SK-N-SH (cell line): ENCODE data around the gene CRCP. TPM values are rescaled to one million over a fixed set of nuclear protein-coding genes. Genes with fewer than 3 reads are reported as not detected.

Source experiments
- CTCF ChIA-PET: fragments of 300-600, 350-600 bp; formaldehyde crosslinking; extraction: SDS; loops from one replicate; lab custom pipeline; 2021; lab: Yijun Ruan, JAX
- POLR2A ChIA-PET: fragments of 350-600 bp; sonication (Branson Sonifier 250); formaldehyde crosslinking; extraction: SDS; loops from one replicate; lab custom pipeline; 2020; ENCODE audit warnings: antibody characterized with exemption, inconsistent platforms; lab: Yijun Ruan, JAX
- DNase-seq: peaks from one replicate; pipeline ENCODE4 v3.0.0; 2012
- H2AFZ ChIP-seq: fragments of 200-600 bp; sonication (generic); 2 replicates; pipeline ENCODE4 v1.8.1; 2016; ENCODE audit warnings: antibody characterized with exemption, mild to moderate bottlenecking, low read depth
- H3F3A ChIP-seq: fragments of 200-600 bp; sonication (generic); replicated peaks from 2 replicates; pipeline ENCODE3; 2016; ENCODE audit warnings: antibody characterized with exemption, mild to moderate bottlenecking; ENCODE audit not compliant: insufficient read depth
- H3K27ac ChIP-seq, 2 experiments: fragments of 200-500 bp in 1 of 2; fragments of 200-600 bp in 1 of 2; sonication (Bioruptor generic) in 1 of 2; sonication (generic), shearing (Covaris generic) in 1 of 2; 2 replicates each; pipeline versions ENCODE4 v1.5.1 to v1.6.1; 2014 to 2016; ENCODE audit warnings: low read depth in 2 of 2, inconsistent platforms in 1 of 2, low read length in 1 of 2, mild to moderate bottlenecking in 1 of 2, mixed read lengths in 1 of 2
- H3K27me3 ChIP-seq: fragments of 200-600 bp; sonication (generic), shearing (Covaris generic); 2 replicates; pipeline ENCODE4 v1.6.1; 2016; ENCODE audit warnings: mixed run types; ENCODE audit not compliant: insufficient read depth
- H3K36me3 ChIP-seq, 2 experiments: fragments of 200-500 bp in 1 of 2; fragments of 200-600 bp in 1 of 2; sonication (Bioruptor generic) in 1 of 2; sonication (generic) in 1 of 2; replicated peaks in 1 of 2; 2 replicates each; pipeline versions ENCODE3 to v1.5.1; 2014 to 2016; ENCODE audit warnings: low read length in 1 of 2, mild to moderate bottlenecking in 1 of 2; ENCODE audit not compliant: insufficient read depth in 2 of 2, control insufficient read depth in 1 of 2
- H3K4me1 ChIP-seq, 2 experiments: fragments of 200-500 bp in 1 of 2; fragments of 200-600 bp in 1 of 2; sonication (Bioruptor generic) in 1 of 2; sonication (generic), shearing (Covaris generic) in 1 of 2; 2 replicates each; pipeline versions ENCODE4 v1.5.1 to v1.6.1; 2014 to 2016; ENCODE audit warnings: low read depth in 1 of 2, low read length in 1 of 2, mixed run types in 1 of 2; ENCODE audit not compliant: insufficient read depth in 2 of 2, control insufficient read depth in 1 of 2
- H3K4me2 ChIP-seq: fragments of 200-600 bp; sonication (generic), shearing (Covaris generic); 2 replicates; pipeline ENCODE4 v1.6.1; 2017; ENCODE audit warnings: mixed run types
- H3K4me3 ChIP-seq, 2 experiments: fragments of 200-500 bp in 1 of 2; fragments of 200-600 bp in 1 of 2; sonication (Bioruptor generic) in 1 of 2; sonication (generic), shearing (Covaris generic) in 1 of 2; 2 replicates each; pipeline versions ENCODE4 v1.5.1 to v1.8.1; 2014 to 2016; ENCODE audit warnings: low read depth in 2 of 2, inconsistent platforms in 1 of 2, low read length in 1 of 2, mild to moderate bottlenecking in 1 of 2, mixed read lengths in 1 of 2, moderate library complexity in 1 of 2
- H3K79me2 ChIP-seq: fragments of 200-600 bp; sonication (generic); 2 replicates; pipeline ENCODE4 v1.8.1; 2017; ENCODE audit warnings: mild to moderate bottlenecking; ENCODE audit not compliant: insufficient read depth
- H3K9ac ChIP-seq: fragments of 200-600 bp; sonication (generic); 2 replicates; pipeline ENCODE4 v1.6.1; 2017; ENCODE audit warnings: mixed run types
- H3K9me2 ChIP-seq: fragments of 200-600 bp; sonication (generic); 2 replicates; pipeline ENCODE4 v1.6.1; 2017; ENCODE audit warnings: mixed run types
- H3K9me3 ChIP-seq: fragments of 200-600 bp; sonication (generic); 2 replicates; pipeline ENCODE4 v1.6.1; 2017; ENCODE audit warnings: mixed run types, mild to moderate bottlenecking, moderate library complexity
- H4K20me1 ChIP-seq: fragments of 200-600 bp; sonication (generic); 2 replicates; pipeline ENCODE4 v1.6.1; 2017; ENCODE audit warnings: mild to moderate bottlenecking, mixed run types; ENCODE audit not compliant: insufficient read depth
- ELF1 ChIP-seq: IDR thresholded peaks from 2 replicates; pipeline ENCODE4 v1.4.0; 2012
- EP300 ChIP-seq, 2 experiments: IDR thresholded peaks; 2 replicates each; pipeline versions ENCODE4 v1.4.0 to v1.6.1; 2012; ENCODE audit warnings: borderline replicate concordance in 1 of 2, low read depth in 1 of 2, low read length in 1 of 2
- FOXM1 ChIP-seq: IDR thresholded peaks from 2 replicates; pipeline ENCODE4 v1.4.0; 2012; ENCODE audit warnings: low read depth, mild to moderate bottlenecking
- GABPA ChIP-seq: IDR thresholded peaks from 2 replicates; pipeline ENCODE4 v1.4.0; 2012; ENCODE audit warnings: low read depth, mild to moderate bottlenecking
- GATA2 ChIP-seq: sonication (generic); formaldehyde crosslinking; IDR thresholded peaks from 2 replicates; pipeline ENCODE4 v1.5.0; 2020; ENCODE audit warnings: mild to moderate bottlenecking, missing genetic modification reagents
- JUND ChIP-seq: IDR thresholded peaks from 2 replicates; pipeline ENCODE4 v1.4.0; 2012
- MEF2A ChIP-seq: IDR thresholded peaks from 2 replicates; pipeline ENCODE4 v1.4.0; 2012; ENCODE audit warnings: low read depth, borderline replicate concordance
- RAD21 ChIP-seq: IDR thresholded peaks from 2 replicates; pipeline ENCODE4 v1.6.1; 2012; ENCODE audit warnings: mild to moderate bottlenecking, low read length
- SIN3A ChIP-seq: IDR thresholded peaks from 2 replicates; pipeline ENCODE4 v1.6.1; 2012; ENCODE audit warnings: low read depth, mild to moderate bottlenecking, low read length, moderate library complexity, borderline replicate concordance
- SMC3 ChIP-seq: IDR thresholded peaks from 2 replicates; pipeline ENCODE4 v1.6.1; 2012; ENCODE audit warnings: low read depth, low read length, improper control_type of control experiment
- TCF12 ChIP-seq: IDR thresholded peaks from 2 replicates; pipeline ENCODE4 v1.4.0; 2012
- TEAD4 ChIP-seq: IDR thresholded peaks from 2 replicates; pipeline ENCODE4 v1.4.0; 2012; ENCODE audit warnings: mild to moderate bottlenecking, borderline replicate concordance; ENCODE audit not compliant: insufficient read depth
- USF2 ChIP-seq: fragments of 150-350 bp; IDR thresholded peaks from 2 replicates; pipeline ENCODE4 v1.6.1; 2017; ENCODE audit warnings: antibody characterized with exemption, low read length, low read depth, borderline replicate concordance
- ZBTB33 ChIP-seq: IDR thresholded peaks from 2 replicates; pipeline ENCODE4 v1.4.0; 2012; ENCODE audit warnings: low read depth, borderline replicate concordance
- WGBS: methylation state at CpG from one replicate; pipeline ENCODE4 v1.1.6; 2017; ENCODE audit warnings: low lambda C conversion rate; 5-methylcytosine and 5-hydroxymethylcytosine counted together
- polyA plus RNA-seq, 3 experiments: library from polyadenylated mRNA; depleted of rRNA; stranded (reverse); fragments of >200 nt; gene quantifications; 2 replicates each; pipeline ENCODE4 v1.2.3, GENCODE V29; 2012
- TF ChIP-seq, protein P1 (sequence below): fragments of 200-600 bp; sonication (generic); IDR thresholded peaks from 2 replicates; pipeline ENCODE4 v1.6.1; 2017; ENCODE audit warnings: antibody characterized with exemption, mild to moderate bottlenecking, moderate library complexity
- TF ChIP-seq, protein P2 (sequence below): IDR thresholded peaks from 2 replicates; pipeline ENCODE4 v1.6.1; 2012; ENCODE audit warnings: mild to moderate bottlenecking, low read depth, low read length, moderate library complexity

Gene CRCP
- polyA plus RNA-seq, 1 of the 3 experiments (the other 2 are of a cell fraction), result 34.0 TPM

DNA sequence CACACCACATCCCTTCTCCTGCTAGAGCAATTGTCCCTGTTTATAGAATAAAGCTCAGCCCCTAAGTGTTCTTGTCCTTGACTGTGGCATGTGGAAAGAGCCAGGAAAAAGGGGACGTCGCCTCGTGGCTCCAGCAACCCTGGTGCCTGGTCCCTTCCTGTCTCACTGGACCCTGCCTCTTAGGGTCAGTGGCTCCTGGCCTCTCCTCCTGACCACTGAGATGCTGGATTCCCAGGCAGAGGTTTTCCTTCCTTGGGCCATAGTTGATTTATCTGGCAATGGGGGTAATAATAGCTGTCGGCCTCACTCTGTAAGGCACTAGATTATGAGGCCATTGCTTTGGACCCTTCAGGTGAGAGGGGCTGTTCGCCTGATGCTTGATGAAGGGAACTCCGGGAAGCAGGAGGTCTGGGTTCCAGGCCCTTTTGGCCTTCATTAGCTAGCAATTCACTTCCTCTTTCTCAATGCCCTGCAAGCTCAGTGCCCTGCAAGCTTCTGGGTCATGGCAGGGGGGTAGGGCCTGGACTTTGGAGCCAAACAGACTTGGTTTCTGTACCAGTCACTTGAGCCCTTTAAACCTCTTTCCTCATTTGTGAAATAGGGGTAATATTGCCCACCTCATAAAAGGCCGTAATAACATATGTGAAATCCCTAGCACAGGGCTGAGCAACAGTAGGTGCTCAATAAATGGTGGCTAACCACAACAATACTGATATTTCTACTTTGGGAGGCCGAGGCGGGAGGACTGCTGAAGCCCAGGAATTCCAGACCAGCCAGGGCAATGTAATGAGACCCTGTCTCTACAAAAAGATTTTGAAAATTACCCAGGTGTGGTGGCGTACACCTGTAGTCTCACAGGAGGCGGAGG is 38.0 kb upstream of the CRCP start:
- H3K36me3 ChIP-seq, result peaks cover 0 to 3% of the 10 kb centered on the region in 2 experiments
- peaks cover 3% of the 10 kb centered on the region for H3F3A ChIP-seq
- CTCF ChIA-PET, result interaction anchor here (0.9 to 2.0 kb wide), 7 partner anchors 9 to 44 kb away, joined by 3 to 5 read pairs (median 3); no protein-coding TSS in a partner anchor
- peaks cover 31% of the 10 kb centered on the region for H3K79me2 ChIP-seq
- no peaks in the 10 kb centered on the region for H3K9me2 ChIP-seq
- no peaks in the 10 kb centered on the region for H3K9me3 ChIP-seq
- WGBS, result 89% methylated on average over 10 of the region's 11 CpGs
- POLR2A ChIA-PET, result interaction anchor here (1.2 to 2.2 kb wide), 4 partner anchors 10 to 552 kb away, joined by 3 to 6 read pairs (median 4); partner anchors contain the start of genes CRCP and KCTD7
- peaks cover 4 to 19% of the 10 kb centered on the region in 2 experiments; a peak in 1 of 4 replicates for H3K4me1 ChIP-seq
- H3K27me3 ChIP-seq, result no peaks in the 10 kb centered on the region
- peak overlapping the region; percentile 70 for H3K9ac ChIP-seq
- no peaks in the 10 kb centered on the region for H4K20me1 ChIP-seq
- H2AFZ ChIP-seq, result peak overlapping the region; percentile 97
- DNase-seq, result no peak
- H3K4me3 ChIP-seq, result peak overlapping the region; percentile 66 to 95
- TF ChIP-seq ELF1, result no peak
- TF ChIP-seq TEAD4, result no peak
- no peak for TF ChIP-seq JUND
- no peak for TF ChIP-seq MEF2A
- TF ChIP-seq SIN3A, result 0 out of 2 replicates have a peak, but pooled peaks have one; percentile 45
- no peak for TF ChIP-seq USF2
- no peak for TF ChIP-seq GATA2 (CRISPR knock-in tag)
- TF ChIP-seq SMC3, result no peak
- no peak for TF ChIP-seq ZBTB33
- no peak overlapping the region; a peak in 1 of 4 replicates for H3K27ac ChIP-seq
- H3K4me2 ChIP-seq, result peak overlapping the region; percentile 86

GRCh38 chr7:66078067-66078466 is 36.6 kb upstream of the CRCP start:
- Histone ChIP-seq H3K79me2 (peaks cover 31% of the 10 kb centered on the region), H3K9me3 (no peaks in the 10 kb centered on the region), H2AFZ (no peak overlapping the region), H3K4me2 (no peak overlapping the region), H4K20me1 (no peaks in the 10 kb centered on the region), H3K36me3 (peaks cover 3 to 4% of the 10 kb centered on the region in 2 experiments), H3K9ac (no peak overlapping the region), H3F3A (peaks cover 3% of the 10 kb centered on the region), H3K27ac (no peak overlapping the region; a peak in 1 of 4 replicates), H3K27me3 (no peaks in the 10 kb centered on the region), H3K4me3 (peak overlapping the region; percentile 3 to 27; a peak in 1 of 4 replicates), H3K9me2 (no peaks in the 10 kb centered on the region), H3K4me1 (peaks cover 4 to 19% of the 10 kb centered on the region in 2 experiments; a peak in 1 of 4 replicates)
- ChIA-PET CTCF (interaction anchor here (0.6 to 1.6 kb wide), 3 partner anchors 33 to 717 kb away, joined by 3 to 5 read pairs (median 3); partner anchors contain the start of gene CRCP), POLR2A (interaction anchor here (0.7 to 1.3 kb wide), 2 partner anchors 31 to 183 kb away, joined by 3 to 4 read pairs; no protein-coding TSS in a partner anchor)
- no peak for DNase-seq
- 96% methylated on average over 4 of the region's 5 CpGs for WGBS
- TF ChIP-seq GABPA, result no peak
- no peak for TF ChIP-seq RAD21
- no peak for TF ChIP-seq JUND
- no peak for TF ChIP-seq FOXM1
- TF ChIP-seq EP300 (IDR thresholded peaks at IDR 0.05; ENCODE audit: borderline replicate concordance in 1 of 2, low read depth in 1 of 2, low read length in 1 of 2), result no peak
- TF ChIP-seq, protein P1, sequence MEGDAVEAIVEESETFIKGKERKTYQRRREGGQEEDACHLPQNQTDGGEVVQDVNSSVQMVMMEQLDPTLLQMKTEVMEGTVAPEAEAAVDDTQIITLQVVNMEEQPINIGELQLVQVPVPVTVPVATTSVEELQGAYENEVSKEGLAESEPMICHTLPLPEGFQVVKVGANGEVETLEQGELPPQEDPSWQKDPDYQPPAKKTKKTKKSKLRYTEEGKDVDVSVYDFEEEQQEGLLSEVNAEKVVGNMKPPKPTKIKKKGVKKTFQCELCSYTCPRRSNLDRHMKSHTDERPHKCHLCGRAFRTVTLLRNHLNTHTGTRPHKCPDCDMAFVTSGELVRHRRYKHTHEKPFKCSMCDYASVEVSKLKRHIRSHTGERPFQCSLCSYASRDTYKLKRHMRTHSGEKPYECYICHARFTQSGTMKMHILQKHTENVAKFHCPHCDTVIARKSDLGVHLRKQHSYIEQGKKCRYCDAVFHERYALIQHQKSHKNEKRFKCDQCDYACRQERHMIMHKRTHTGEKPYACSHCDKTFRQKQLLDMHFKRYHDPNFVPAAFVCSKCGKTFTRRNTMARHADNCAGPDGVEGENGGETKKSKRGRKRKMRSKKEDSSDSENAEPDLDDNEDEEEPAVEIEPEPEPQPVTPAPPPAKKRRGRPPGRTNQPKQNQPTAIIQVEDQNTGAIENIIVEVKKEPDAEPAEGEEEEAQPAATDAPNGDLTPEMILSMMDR, result no peak
- no peak for TF ChIP-seq TCF12
- TF ChIP-seq, protein P2, sequence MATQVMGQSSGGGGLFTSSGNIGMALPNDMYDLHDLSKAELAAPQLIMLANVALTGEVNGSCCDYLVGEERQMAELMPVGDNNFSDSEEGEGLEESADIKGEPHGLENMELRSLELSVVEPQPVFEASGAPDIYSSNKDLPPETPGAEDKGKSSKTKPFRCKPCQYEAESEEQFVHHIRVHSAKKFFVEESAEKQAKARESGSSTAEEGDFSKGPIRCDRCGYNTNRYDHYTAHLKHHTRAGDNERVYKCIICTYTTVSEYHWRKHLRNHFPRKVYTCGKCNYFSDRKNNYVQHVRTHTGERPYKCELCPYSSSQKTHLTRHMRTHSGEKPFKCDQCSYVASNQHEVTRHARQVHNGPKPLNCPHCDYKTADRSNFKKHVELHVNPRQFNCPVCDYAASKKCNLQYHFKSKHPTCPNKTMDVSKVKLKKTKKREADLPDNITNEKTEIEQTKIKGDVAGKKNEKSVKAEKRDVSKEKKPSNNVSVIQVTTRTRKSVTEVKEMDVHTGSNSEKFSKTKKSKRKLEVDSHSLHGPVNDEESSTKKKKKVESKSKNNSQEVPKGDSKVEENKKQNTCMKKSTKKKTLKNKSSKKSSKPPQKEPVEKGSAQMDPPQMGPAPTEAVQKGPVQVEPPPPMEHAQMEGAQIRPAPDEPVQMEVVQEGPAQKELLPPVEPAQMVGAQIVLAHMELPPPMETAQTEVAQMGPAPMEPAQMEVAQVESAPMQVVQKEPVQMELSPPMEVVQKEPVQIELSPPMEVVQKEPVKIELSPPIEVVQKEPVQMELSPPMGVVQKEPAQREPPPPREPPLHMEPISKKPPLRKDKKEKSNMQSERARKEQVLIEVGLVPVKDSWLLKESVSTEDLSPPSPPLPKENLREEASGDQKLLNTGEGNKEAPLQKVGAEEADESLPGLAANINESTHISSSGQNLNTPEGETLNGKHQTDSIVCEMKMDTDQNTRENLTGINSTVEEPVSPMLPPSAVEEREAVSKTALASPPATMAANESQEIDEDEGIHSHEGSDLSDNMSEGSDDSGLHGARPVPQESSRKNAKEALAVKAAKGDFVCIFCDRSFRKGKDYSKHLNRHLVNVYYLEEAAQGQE, result no peak
- no peak for TF ChIP-seq USF2
